Stomach (tissue), 4 donors: ENCODE data around the gene PTPRM.

Source experiments
- EP300 ChIP-seq: sonication (generic); formaldehyde crosslinking; IDR thresholded peaks from one replicate; pipeline ENCODE4 v1.6.1; 2017; ENCODE audit warnings: antibody characterized with exemption
- POLR2A ChIP-seq, 4 donors: fragments of 450-650 bp; IDR thresholded peaks; one replicate each; pipeline ENCODE4 v1.6.1; 2016; ENCODE audit warnings: antibody characterized with exemption in 4 of 4, control low read depth in 2 of 4, mild to moderate bottlenecking in 1 of 4, moderate library complexity in 1 of 4
- TF ChIP-seq, protein P1 (sequence below), 7 experiments: fragments of 450-650 bp in 4 of 7; fragments of 200-600 bp in 3 of 7; sonication (generic) in 3 of 7; IDR thresholded peaks; one replicate each; pipeline ENCODE4 v1.5.1; 2016 to 2019; ENCODE audit warnings: antibody characterized with exemption in 7 of 7, control low read depth in 2 of 7, mild to moderate bottlenecking in 1 of 7

DNA sequence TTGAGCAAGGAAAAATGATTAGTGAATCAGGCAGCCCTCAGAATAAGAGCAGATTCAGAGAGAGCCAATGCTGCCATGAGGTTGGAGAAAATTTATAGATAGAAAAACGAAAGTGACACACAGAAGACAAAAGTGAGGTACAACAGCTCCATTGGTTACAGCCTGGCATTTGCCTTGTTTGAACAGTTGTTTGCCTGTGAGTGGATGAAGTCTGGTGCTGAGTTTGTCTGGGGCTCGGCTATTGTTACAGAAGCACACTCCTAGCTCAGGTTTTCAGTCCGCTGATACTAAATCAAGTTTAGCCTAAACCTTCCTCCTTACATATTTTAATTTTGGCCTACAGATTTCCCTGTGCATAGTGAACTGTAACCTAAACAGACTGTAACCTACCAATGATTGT is 654.3 kb downstream of the PTPRM start:
- TF ChIP-seq, protein P1, sequence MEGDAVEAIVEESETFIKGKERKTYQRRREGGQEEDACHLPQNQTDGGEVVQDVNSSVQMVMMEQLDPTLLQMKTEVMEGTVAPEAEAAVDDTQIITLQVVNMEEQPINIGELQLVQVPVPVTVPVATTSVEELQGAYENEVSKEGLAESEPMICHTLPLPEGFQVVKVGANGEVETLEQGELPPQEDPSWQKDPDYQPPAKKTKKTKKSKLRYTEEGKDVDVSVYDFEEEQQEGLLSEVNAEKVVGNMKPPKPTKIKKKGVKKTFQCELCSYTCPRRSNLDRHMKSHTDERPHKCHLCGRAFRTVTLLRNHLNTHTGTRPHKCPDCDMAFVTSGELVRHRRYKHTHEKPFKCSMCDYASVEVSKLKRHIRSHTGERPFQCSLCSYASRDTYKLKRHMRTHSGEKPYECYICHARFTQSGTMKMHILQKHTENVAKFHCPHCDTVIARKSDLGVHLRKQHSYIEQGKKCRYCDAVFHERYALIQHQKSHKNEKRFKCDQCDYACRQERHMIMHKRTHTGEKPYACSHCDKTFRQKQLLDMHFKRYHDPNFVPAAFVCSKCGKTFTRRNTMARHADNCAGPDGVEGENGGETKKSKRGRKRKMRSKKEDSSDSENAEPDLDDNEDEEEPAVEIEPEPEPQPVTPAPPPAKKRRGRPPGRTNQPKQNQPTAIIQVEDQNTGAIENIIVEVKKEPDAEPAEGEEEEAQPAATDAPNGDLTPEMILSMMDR (IDR thresholded peaks at IDR 0.05) = no peak
- TF ChIP-seq POLR2A (IDR thresholded peaks at IDR 0.05) = no peak
- no peak for TF ChIP-seq EP300
